ENCODE data around the gene CCNL2.
A peak's percentile ranks its signal among the peaks of the same experiment; 100 is the strongest.
"Not testable (repeated sequence)": the region's sequence is repeated elsewhere in the genome, so short reads cannot be mapped to it uniquely, and the experiment has no call there.

CCNL2 gene

GRCh38 chr1:1399187-1399871 lies at the start of gene CCNL2:
Gene CCNL2 (minus strand): TSS chr1:1399335. CDS start chr1:1399306, 29 bp downstream.
- DNase-seq = peak; percentile 99

- not testable (repeated sequence) for DNase-seq
These were observed 47.5 kb upstream of the CCNL2 start for GRCh38 chr1:1446631-1447030.

- DNase-seq = no peak
These were observed 43.1 kb upstream of the CCNL2 start for GRCh38 chr1:1442069-1442770.

GRCh38 chr1:1441002-1441888 lies 42.1 kb upstream of the CCNL2 start:
- peak; percentile 74 for DNase-seq

GRCh38 chr1:1440262-1441001 lies 41.3 kb upstream of the CCNL2 start:
- DNase-seq = no peak

GRCh38 chr1:1439546-1440261 lies 40.6 kb upstream of the CCNL2 start:
- no peak for DNase-seq

GRCh38 chr1:1438531-1439381 lies 39.6 kb upstream of the CCNL2 start:
- DNase-seq = no peak

GRCh38 chr1:1437904-1438376 lies 38.8 kb upstream of the CCNL2 start:
- peak; percentile 46 for DNase-seq

- no peak for DNase-seq
These were observed 38.1 kb upstream of the CCNL2 start for GRCh38 chr1:1437033-1437903.

- no peak for DNase-seq
These were observed 37.5 kb upstream of the CCNL2 start for GRCh38 chr1:1436630-1437032.

- DNase-seq = no peak
These were observed 36.9 kb upstream of the CCNL2 start for GRCh38 chr1:1435911-1436629.

- DNase-seq = peak; percentile 79
These were observed 36.2 kb upstream of the CCNL2 start, which contains the start of gene VWA1 for GRCh38 chr1:1435106-1435903. Gene VWA1 (plus strand): TSS chr1:1435690. CDS start chr1:1435749, 59 bp downstream.

GRCh38 chr1:1434824-1435105 lies 35.6 kb upstream of the CCNL2 start:
- no peak for DNase-seq

GRCh38 chr1:1434131-1434823 lies 35.1 kb upstream of the CCNL2 start:
- peak; percentile 71 for DNase-seq

- DNase-seq = peak; percentile 45
These were observed 34.6 kb upstream of the CCNL2 start for GRCh38 chr1:1433804-1434130.

- DNase-seq = no peak
These were observed 34.0 kb upstream of the CCNL2 start for GRCh38 chr1:1432951-1433803.
